ENCODE measurements around the gene GALNT11. TPM values are rescaled to one million over a fixed set of nuclear protein-coding genes. Genes with fewer than 3 reads are reported as not detected.

Gene GALNT11
- total RNA-seq, 4 donors from 2014 or later, result 59.5 to 87.6 (median 74.9) TPM

GRCh38 chr7:152086513-152086912, 61.0 kb downstream of the GALNT11 start:
- intact Hi-C loops (cut with DNase I), result no loop called here
- WGBS, 2 donors, result 22 to 35% methylated on average over 1 of the region's 1 CpG
- Histone ChIP-seq H3K9me3 (no peaks in the 10 kb centered on the region), H3K4me3 (replicated peaks in 1 of 3) (no peak overlapping the region), H3K27me3 (no peaks in the 10 kb centered on the region), H3K36me3 (no peaks in the 10 kb centered on the region), H3K27ac (no peak overlapping the region), H3K4me1 (no peaks in the 10 kb centered on the region)
- no peak for DNase-seq
- no peak for TF ChIP-seq CTCF (IDR thresholded peaks at IDR 0.05)
- no peak for TF ChIP-seq POLR2A (IDR thresholded peaks at IDR 0.05)

- Histone ChIP-seq H3K27ac (no peak overlapping the region), H3K27me3 (no peaks in the 10 kb centered on the region), H3K4me1 (no peaks in the 10 kb centered on the region), H3K9me3 (no peaks in the 10 kb centered on the region), H3K36me3 (no peaks in the 10 kb centered on the region), H3K4me3 (replicated peaks in 1 of 3) (no peak overlapping the region)
- no peak for DNase-seq
- no peak for TF ChIP-seq CTCF (IDR thresholded peaks at IDR 0.05)
- WGBS, 2 donors, result 98% methylated on average over 7 of the region's 7 CpGs
- intact Hi-C loops (cut with DNase I), result no loop called here
These were observed 63.7 kb downstream of the GALNT11 start for GRCh38 chr7:152089183-152089582.

- intact Hi-C loops (cut with DNase I), result no loop called here
- 90 to 91% methylated on average over 6 of the region's 6 CpGs for WGBS, 2 donors
These were observed 65.3 kb downstream of the GALNT11 start for GRCh38 chr7:152090747-152091146.

GRCh38 chr7:152093717-152094116, 68.2 kb downstream of the GALNT11 start:
- no peak overlapping the region for H3K27ac ChIP-seq
- 86 to 89% methylated on average over 4 of the region's 4 CpGs for WGBS, 2 donors
- no peak overlapping the region for H3K4me3 ChIP-seq (replicated peaks in 1 of 3)
- no peak for TF ChIP-seq CTCF (IDR thresholded peaks at IDR 0.05)
- no peak for TF ChIP-seq POLR2A (IDR thresholded peaks at IDR 0.05)
- H3K36me3 ChIP-seq, result no peaks in the 10 kb centered on the region
- DNase-seq, result no peak
- no peaks in the 10 kb centered on the region for H3K4me1 ChIP-seq
- H3K9me3 ChIP-seq, result no peaks in the 10 kb centered on the region
- intact Hi-C loops (cut with DNase I), result no loop called here
- no peaks in the 10 kb centered on the region for H3K27me3 ChIP-seq

More at GRCh38 chr7:152090747-152091146, 65.3 kb downstream of the GALNT11 start:
- no peaks in the 10 kb centered on the region for H3K36me3 ChIP-seq
- H3K27me3 ChIP-seq, result no peaks in the 10 kb centered on the region
- TF ChIP-seq CTCF (IDR thresholded peaks at IDR 0.05) (no peak), POLR2A (IDR thresholded peaks at IDR 0.05) (no peak)
- no peak overlapping the region for H3K27ac ChIP-seq
- H3K4me3 ChIP-seq (replicated peaks in 1 of 3), result no peak overlapping the region
- H3K9me3 ChIP-seq, result no peaks in the 10 kb centered on the region
- DNase-seq, result no peak
- no peaks in the 10 kb centered on the region for H3K4me1 ChIP-seq

DNA sequence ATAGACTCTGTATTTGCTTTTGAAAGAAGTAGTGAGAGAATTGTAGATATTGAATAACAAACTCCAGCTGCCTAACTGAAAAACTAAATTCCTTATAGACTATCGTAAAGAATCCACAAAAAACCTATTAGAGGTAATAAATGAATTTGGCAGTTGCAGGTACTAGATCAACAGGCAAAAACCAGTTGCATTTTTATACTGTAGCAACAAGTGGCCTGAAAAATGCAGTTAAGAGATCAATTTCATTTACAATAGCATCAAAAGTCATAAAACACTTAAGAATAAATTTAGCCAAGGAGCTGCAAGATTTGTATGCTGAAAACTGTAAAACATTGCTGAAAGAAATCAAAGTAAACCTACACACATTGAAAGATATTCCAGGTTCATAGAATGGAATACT, 70.3 kb downstream of the GALNT11 start:
- no peaks in the 10 kb centered on the region for H3K36me3 ChIP-seq
- intact Hi-C loops (cut with DNase I), result no loop called here
- H3K4me1 ChIP-seq, result no peaks in the 10 kb centered on the region
- H3K4me3 ChIP-seq (replicated peaks in 1 of 3), result no peak overlapping the region
- H3K27me3 ChIP-seq, result no peaks in the 10 kb centered on the region
- no peaks in the 10 kb centered on the region for H3K9me3 ChIP-seq
- TF ChIP-seq POLR2A (IDR thresholded peaks at IDR 0.05), result no peak
- TF ChIP-seq CTCF (IDR thresholded peaks at IDR 0.05), result no peak
- no peak for DNase-seq
- 95 to 100% methylated on average over 1 of the region's 1 CpG for WGBS, 2 donors
- H3K27ac ChIP-seq, result no peak overlapping the region

All from thyroid gland (tissue), 4 donors.